Panc1 (cell line): Measurements from ENCODE around the gene TNN.

Experiments
- POLR2AphosphoS5 ChIP-seq: IDR thresholded peaks from 2 replicates; pipeline ENCODE4 v1.6.1; 2012; ENCODE audit warnings: mild to moderate bottlenecking, low read depth, low read length, moderate library complexity
- TF ChIP-seq, protein P1 (sequence below): fragments of 450-650 bp; IDR thresholded peaks from 2 replicates; pipeline ENCODE4 v1.5.1; 2017; ENCODE audit warnings: mild to moderate bottlenecking
- TF ChIP-seq, protein P2 (sequence below), 2 experiments: IDR thresholded peaks; 2 replicates each; pipeline ENCODE4 v1.6.1; 2011 to 2012; ENCODE audit warnings: low read depth in 2 of 2, control low read depth in 1 of 2, low read length in 1 of 2, mild to moderate bottlenecking in 1 of 2, moderate library complexity in 1 of 2; ENCODE audit not compliant: insufficient read depth in 1 of 2

GRCh38 chr1:175116903-175117302 is 49.3 kb downstream of the TNN start:
- TF ChIP-seq, protein P1, sequence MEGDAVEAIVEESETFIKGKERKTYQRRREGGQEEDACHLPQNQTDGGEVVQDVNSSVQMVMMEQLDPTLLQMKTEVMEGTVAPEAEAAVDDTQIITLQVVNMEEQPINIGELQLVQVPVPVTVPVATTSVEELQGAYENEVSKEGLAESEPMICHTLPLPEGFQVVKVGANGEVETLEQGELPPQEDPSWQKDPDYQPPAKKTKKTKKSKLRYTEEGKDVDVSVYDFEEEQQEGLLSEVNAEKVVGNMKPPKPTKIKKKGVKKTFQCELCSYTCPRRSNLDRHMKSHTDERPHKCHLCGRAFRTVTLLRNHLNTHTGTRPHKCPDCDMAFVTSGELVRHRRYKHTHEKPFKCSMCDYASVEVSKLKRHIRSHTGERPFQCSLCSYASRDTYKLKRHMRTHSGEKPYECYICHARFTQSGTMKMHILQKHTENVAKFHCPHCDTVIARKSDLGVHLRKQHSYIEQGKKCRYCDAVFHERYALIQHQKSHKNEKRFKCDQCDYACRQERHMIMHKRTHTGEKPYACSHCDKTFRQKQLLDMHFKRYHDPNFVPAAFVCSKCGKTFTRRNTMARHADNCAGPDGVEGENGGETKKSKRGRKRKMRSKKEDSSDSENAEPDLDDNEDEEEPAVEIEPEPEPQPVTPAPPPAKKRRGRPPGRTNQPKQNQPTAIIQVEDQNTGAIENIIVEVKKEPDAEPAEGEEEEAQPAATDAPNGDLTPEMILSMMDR = no peak
- TF ChIP-seq POLR2AphosphoS5 = no peak
- TF ChIP-seq, protein P2, sequence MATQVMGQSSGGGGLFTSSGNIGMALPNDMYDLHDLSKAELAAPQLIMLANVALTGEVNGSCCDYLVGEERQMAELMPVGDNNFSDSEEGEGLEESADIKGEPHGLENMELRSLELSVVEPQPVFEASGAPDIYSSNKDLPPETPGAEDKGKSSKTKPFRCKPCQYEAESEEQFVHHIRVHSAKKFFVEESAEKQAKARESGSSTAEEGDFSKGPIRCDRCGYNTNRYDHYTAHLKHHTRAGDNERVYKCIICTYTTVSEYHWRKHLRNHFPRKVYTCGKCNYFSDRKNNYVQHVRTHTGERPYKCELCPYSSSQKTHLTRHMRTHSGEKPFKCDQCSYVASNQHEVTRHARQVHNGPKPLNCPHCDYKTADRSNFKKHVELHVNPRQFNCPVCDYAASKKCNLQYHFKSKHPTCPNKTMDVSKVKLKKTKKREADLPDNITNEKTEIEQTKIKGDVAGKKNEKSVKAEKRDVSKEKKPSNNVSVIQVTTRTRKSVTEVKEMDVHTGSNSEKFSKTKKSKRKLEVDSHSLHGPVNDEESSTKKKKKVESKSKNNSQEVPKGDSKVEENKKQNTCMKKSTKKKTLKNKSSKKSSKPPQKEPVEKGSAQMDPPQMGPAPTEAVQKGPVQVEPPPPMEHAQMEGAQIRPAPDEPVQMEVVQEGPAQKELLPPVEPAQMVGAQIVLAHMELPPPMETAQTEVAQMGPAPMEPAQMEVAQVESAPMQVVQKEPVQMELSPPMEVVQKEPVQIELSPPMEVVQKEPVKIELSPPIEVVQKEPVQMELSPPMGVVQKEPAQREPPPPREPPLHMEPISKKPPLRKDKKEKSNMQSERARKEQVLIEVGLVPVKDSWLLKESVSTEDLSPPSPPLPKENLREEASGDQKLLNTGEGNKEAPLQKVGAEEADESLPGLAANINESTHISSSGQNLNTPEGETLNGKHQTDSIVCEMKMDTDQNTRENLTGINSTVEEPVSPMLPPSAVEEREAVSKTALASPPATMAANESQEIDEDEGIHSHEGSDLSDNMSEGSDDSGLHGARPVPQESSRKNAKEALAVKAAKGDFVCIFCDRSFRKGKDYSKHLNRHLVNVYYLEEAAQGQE (IDR thresholded peaks at IDR 0.05; ENCODE audit: insufficient read depth in 1 of 2, low read depth in 2 of 2, low read length in 1 of 2) = no peak
